Cardiac fibroblast (primary cell): ENCODE data around the gene PLSCR4.
A peak's percentile ranks its signal among the peaks of the same experiment; 100 is the strongest.

Experiments
- DNase-seq, 2 donors: peaks; one replicate each; pipeline versions ENCODE4 v3.0.0 to v3.0.0-alpha.2; 2010; ENCODE audit warnings: low read depth in 2 of 2
- H3K4me3 ChIP-seq, 2 donors: replicated peaks in 1 of 2; 1 replicate in 1 of 2; 2 replicates in 1 of 2; pipeline ENCODE4 v1.5.1; 2011; ENCODE audit warnings: low read depth in 2 of 2, low read length in 2 of 2, mild to moderate bottlenecking in 2 of 2, moderate library complexity in 1 of 2
- TF ChIP-seq, protein P1 (sequence below): IDR thresholded peaks from one replicate; pipeline ENCODE4 v1.5.1; 2011; ENCODE audit warnings: low read depth, mild to moderate bottlenecking, low read length, inconsistent platforms

The PLSCR4 gene

DNA sequence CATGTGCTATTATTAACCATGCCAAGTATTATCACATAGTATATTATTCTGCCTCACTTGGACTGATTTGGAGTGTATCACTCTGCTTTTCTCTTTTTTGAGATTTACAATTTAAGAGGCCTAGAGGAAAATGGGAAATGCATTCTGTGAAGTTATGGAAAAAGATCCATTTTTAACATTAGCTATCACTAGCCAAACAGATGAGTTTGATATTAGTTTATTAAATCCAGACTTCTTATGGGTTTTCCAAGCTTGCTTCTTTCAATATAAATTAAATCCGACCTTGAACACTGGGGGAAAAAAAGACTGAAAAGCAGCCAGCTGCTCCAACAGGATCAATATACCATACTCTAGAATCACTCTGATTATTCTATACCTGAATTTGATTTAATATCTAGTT lies 59.9 kb downstream of the PLSCR4 start:
- no peak overlapping the region for H3K4me3 ChIP-seq
- no peak for DNase-seq
- TF ChIP-seq, protein P1, sequence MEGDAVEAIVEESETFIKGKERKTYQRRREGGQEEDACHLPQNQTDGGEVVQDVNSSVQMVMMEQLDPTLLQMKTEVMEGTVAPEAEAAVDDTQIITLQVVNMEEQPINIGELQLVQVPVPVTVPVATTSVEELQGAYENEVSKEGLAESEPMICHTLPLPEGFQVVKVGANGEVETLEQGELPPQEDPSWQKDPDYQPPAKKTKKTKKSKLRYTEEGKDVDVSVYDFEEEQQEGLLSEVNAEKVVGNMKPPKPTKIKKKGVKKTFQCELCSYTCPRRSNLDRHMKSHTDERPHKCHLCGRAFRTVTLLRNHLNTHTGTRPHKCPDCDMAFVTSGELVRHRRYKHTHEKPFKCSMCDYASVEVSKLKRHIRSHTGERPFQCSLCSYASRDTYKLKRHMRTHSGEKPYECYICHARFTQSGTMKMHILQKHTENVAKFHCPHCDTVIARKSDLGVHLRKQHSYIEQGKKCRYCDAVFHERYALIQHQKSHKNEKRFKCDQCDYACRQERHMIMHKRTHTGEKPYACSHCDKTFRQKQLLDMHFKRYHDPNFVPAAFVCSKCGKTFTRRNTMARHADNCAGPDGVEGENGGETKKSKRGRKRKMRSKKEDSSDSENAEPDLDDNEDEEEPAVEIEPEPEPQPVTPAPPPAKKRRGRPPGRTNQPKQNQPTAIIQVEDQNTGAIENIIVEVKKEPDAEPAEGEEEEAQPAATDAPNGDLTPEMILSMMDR, result no peak

DNA sequence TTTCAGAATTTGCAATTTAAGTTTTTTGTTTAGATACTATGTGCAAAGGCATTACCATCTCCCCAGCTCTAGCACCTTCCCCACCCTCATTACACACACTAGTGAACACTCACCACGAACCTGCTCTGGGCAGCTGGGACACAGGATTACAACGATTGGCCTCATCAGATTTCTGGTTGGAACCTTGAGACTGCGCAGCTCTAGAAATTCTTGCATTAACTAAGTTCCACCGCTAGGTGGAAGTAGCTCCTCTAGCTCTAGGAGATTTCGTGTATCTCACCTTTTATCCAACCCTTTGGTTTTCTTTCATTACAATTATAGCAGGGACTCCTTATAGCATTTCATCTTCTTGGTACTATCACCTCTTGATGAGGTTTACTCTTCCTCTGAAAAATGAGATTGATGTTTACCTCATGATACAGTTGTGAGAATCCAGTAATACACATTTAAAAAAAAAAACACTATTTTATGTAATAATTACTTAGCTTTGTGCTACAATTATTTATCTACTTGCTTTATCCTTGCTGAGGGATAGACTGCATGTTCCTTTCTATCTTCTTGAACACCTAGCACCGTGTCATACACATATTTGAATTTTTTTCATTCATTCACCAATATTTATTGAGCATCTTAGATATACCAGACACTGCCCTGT lies 61.3 kb downstream of the PLSCR4 start:
- no peak overlapping the region for H3K4me3 ChIP-seq
- peak; percentile 75 to 80 for DNase-seq
- TF ChIP-seq, protein P1, result peak; percentile 77

DNA sequence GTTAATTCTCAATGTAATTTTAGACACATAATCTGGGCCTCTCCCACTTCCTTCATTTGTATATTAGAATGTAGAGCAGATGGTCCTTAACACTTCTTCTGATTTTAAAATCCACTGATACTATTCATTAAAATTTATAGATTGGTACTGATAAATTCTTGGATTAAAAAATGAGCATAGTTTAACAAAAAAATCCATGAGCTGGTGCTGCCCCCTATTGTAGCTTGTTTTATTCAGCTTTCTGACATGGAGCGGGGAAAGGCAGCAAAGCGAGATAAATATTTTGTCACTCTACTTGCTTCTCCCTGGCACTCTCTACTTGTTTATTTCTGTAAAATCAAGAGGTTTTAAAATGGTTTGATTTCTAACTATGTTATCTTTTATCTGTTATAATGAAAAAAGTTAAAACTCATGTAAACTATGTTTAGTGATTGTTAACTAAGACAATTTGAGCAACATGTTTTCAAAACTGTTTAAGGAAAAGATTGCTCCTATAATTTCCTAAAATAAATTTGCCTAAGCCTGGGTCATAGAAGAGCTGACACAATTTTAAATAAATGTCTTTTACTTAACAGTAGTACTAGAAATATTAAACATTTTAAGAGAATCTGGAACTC lies 63.5 kb downstream of the PLSCR4 start:
- no peak overlapping the region for H3K4me3 ChIP-seq
- DNase-seq, result peak; percentile 54 to 68
- TF ChIP-seq, protein P1, result peak; percentile 47

DNA sequence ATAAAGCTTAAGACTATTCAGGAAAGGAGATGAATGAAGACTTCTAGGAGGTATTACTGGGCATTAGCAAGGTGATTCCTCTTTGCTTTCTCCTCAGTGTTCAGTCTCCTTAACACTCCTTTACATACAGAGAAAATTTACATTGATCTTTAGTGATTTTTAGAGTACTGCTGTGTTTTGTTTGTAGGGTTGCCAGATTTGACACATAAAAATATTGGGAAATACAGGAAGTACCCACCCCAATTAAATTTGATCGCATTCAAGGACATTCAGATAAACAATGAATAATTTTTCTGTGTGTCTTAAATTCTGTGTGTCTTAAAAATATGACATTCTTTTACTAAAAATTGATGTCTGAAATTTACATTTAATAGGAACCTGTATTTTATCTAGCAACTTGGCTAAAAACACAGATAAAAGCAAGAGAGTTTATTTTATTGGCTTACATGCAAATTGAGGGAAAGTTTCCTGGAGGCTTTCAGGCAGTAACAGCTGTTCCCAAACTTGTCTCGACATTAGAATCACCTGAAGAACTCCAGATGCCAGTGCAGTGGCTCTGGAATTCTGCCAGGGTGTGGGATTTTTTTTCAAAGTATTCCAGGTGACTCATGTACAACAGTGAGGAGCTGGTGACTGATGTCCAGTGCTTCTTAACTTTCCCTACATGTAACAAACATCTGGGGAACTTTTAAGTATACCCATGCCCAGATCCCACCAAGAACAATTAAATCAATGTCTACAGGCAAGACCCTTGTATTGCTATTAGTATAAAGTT lies 66.5 kb downstream of the PLSCR4 start:
- TF ChIP-seq, protein P1, result no peak
- peak; percentile 35 to 78 for DNase-seq
- H3K4me3 ChIP-seq, result no peak overlapping the region

DNA sequence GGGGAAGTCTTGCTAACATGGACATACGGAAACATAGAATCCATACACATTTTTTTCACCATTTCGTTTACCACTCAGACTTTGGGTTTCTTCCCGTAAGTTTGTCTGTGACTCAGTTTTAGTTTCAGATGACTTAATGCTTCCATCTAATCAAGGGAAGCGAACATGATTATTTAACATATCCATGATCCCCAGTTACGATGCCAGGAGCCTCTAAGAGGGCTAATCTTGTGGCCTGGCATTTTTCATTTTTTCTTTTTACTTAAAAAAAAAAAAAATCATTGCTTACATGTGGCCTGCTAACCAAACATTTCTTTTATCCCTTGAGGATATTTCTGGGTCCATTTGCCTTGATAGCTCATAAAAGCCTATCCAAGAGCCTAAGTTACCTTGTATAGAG lies 69.7 kb downstream of the PLSCR4 start:
- no peak overlapping the region for H3K4me3 ChIP-seq
- TF ChIP-seq, protein P1, result no peak
- DNase-seq, result no peak

DNA sequence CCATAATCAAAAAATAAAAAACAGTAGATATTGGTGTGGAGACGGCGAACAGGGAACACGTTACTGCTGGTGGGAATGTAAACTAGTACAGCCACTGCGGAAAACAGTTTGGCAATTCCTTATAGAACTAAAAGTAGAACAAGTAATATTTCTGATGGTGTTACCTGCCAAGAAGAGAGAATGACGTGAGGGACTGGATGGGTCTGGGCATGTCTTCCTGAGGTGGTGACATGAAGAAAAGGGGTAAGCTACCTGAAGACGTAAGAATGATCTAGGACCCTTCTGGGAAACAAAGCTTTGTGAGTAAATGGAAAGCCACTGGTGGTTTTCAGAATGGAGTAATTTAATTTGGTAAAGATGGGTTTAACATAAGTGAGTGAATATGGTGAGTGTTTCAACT lies 70.5 kb downstream of the PLSCR4 start:
- no peak for DNase-seq
- TF ChIP-seq, protein P1, result no peak
- no peak overlapping the region for H3K4me3 ChIP-seq
